ENCODE results near the gene RRAD. TPM values are rescaled to one million over a fixed set of nuclear protein-coding genes. Genes with fewer than 3 reads are reported as not detected.

The RRAD gene
- total and polyA plus RNA-seq, 4 donors, result 31.8 to 42.3 (median 35.7) TPM

- 79 to 84% methylated on average over 5 of the region's 5 CpGs for WGBS, 2 donors
- Histone ChIP-seq H3K4me3 (no peak overlapping the region), H3K9me3 (ENCODE audit: control insufficient read depth in 4 of 4, insufficient read depth in 3 of 4, low read length in 3 of 4) (no peaks in the 10 kb centered on the region), H3K27ac (ENCODE audit: low read depth in 1 of 2, low read length in 1 of 2) (peak overlapping the region; percentile 22 to 77), H3K27me3 (ENCODE audit: control insufficient read depth in 3 of 3, insufficient read depth in 3 of 3, low read length in 2 of 3) (peaks cover 0 to 14% (median 9%) of the 10 kb centered on the region in 3 donors), H3K9ac (ENCODE audit: insufficient read depth in 1 of 2, low read length in 2 of 2) (no peak overlapping the region), H3K36me3 (ENCODE audit: control insufficient read depth in 4 of 4, insufficient read depth in 4 of 4, low read length in 4 of 4) (no peaks in the 10 kb centered on the region), H3K4me1 (ENCODE audit: control insufficient read depth in 5 of 5, insufficient read depth in 5 of 5, low read length in 5 of 5) (peaks cover 0 to 9% (median 0%) of the 10 kb centered on the region in 5 donors)
- no peak for ATAC-seq (ENCODE audit: insufficient read depth, low FRiP score)
- no peak for DNase-seq
- TF ChIP-seq CTCF (IDR thresholded peaks at IDR 0.05; ENCODE audit: control extremely low read depth, extremely low read depth), result no peak
These were observed 5.6 kb downstream of the RRAD start for GRCh38 chr16:66919569-66920298.

DNA sequence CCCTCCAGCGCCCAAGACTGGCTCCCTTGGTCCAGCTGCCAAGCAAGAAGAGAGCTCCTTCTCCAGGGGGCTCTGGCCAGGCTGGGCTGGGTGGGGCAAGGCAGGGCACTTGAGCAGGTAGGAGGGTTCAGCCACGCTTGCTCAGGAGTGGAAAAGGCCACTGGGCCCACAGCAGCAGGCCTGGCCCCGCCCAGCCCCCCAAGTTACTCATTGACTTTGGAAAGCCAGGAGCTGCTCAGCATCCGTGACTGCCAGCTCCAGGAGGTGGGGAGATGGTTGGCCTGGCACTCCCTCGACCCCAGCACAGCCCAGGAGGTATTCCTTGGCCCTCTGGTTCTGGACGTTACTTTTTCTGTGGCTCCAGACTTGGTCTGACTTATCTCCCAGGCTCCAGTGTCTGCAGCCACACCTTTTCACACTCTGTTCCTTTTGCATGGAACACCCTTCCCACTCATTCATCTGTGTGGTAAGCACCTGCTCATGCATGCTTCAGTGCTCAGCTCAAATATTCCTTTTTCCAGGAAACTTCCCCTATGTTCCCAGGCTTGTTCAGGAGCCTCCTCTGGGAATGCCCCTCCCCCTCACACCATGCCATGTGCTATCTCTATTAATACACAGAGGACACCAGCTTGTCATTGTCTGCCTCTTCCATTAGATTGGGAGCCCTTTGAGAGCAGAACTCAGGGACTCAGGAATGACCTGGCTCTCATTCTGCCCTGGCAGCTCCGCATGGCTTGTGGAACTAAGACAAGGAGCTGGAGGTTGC lies 6.3 kb downstream of the RRAD start, which contains the start of gene CDH16:
TSS of gene CDH16 (minus strand) at position 83 of the 766 bp plus-strand sequence. CDS start 820 bp downstream, outside the sequence.
- Histone ChIP-seq H3K4me1 (ENCODE audit: control insufficient read depth in 5 of 5, insufficient read depth in 5 of 5, low read length in 5 of 5) (peaks cover 0 to 9% (median 0%) of the 10 kb centered on the region in 5 donors), H3K9ac (ENCODE audit: insufficient read depth in 1 of 2, low read length in 2 of 2) (no peak within 1 kb of the TSS), H3K9me3 (ENCODE audit: control insufficient read depth in 4 of 4, insufficient read depth in 3 of 4, low read length in 3 of 4) (no peaks in the 10 kb centered on the region), H3K4me3 (no peak within 1 kb of the TSS), H3K27ac (ENCODE audit: low read depth in 1 of 2, low read length in 1 of 2) (peak within 1 kb of the TSS in 1 of 2 donors; percentile 77), H3K27me3 (ENCODE audit: control insufficient read depth in 3 of 3, insufficient read depth in 3 of 3, low read length in 2 of 3) (peaks cover 0 to 7% (median 5%) of the 10 kb centered on the region in 3 donors), H3K36me3 (ENCODE audit: control insufficient read depth in 4 of 4, insufficient read depth in 4 of 4, low read length in 4 of 4) (no peaks in the 10 kb centered on the region)
- 75 to 85% methylated on average over 7 of the region's 7 CpGs for WGBS, 2 donors
- no peak for ATAC-seq (ENCODE audit: insufficient read depth, low FRiP score)
- peak in 2 of 3 donors; percentile 57 to 61 for DNase-seq
- TF ChIP-seq CTCF (IDR thresholded peaks at IDR 0.05; ENCODE audit: control extremely low read depth, extremely low read depth), result no peak

- Histone ChIP-seq H3K4me3 (no peak overlapping the region), H3K9me3 (ENCODE audit: control insufficient read depth in 4 of 4, insufficient read depth in 3 of 4, low read length in 3 of 4) (no peaks in the 10 kb centered on the region), H3K27ac (ENCODE audit: low read depth in 1 of 2, low read length in 1 of 2) (no peak overlapping the region), H3K27me3 (ENCODE audit: control insufficient read depth in 3 of 3, insufficient read depth in 3 of 3, low read length in 2 of 3) (peaks cover 0 to under 1% (median 0%) of the 10 kb centered on the region in 3 donors), H3K9ac (ENCODE audit: insufficient read depth in 1 of 2, low read length in 2 of 2) (no peak overlapping the region), H3K4me1 (ENCODE audit: control insufficient read depth in 5 of 5, insufficient read depth in 5 of 5, low read length in 5 of 5) (peaks cover 0 to 9% (median 0%) of the 10 kb centered on the region in 5 donors), H3K36me3 (ENCODE audit: control insufficient read depth in 4 of 4, insufficient read depth in 4 of 4, low read length in 4 of 4) (no peaks in the 10 kb centered on the region)
- no peak for TF ChIP-seq CTCF (IDR thresholded peaks at IDR 0.05; ENCODE audit: control extremely low read depth, extremely low read depth)
- no peak for ATAC-seq (ENCODE audit: insufficient read depth, low FRiP score)
- WGBS, 2 donors, result 84 to 94% methylated on average over 6 of the region's 6 CpGs
- DNase-seq, result no peak
These were observed 7.0 kb downstream of the RRAD start for GRCh38 chr16:66918355-66918754.
